HepG2 (cell line): ENCODE results near the gene JAK2.

Experiments used
- GPN1 ChIP-seq: sonication (generic); formaldehyde crosslinking; IDR thresholded peaks from 2 replicates; pipeline ENCODE4 v1.5.1; 2020; ENCODE audit warnings: missing genetic modification reagents, borderline replicate concordance
- LCORL ChIP-seq, 2 experiments: fragments of 450-650 bp in 1 of 2; sonication (generic) in 1 of 2; formaldehyde crosslinking in 1 of 2; IDR thresholded peaks; 2 replicates each; pipeline versions ENCODE4 v1.5.0 to v1.6.1; 2017 to 2020; ENCODE audit warnings: antibody characterized with exemption in 1 of 2, missing genetic modification reagents in 1 of 2
- MXI1 ChIP-seq: IDR thresholded peaks from 3 replicates; pipeline ENCODE4 v1.6.1; 2012; ENCODE audit warnings: low read depth, low read length, inconsistent platforms, borderline replicate concordance
- RAD21 ChIP-seq: fragments of 450-650 bp; formaldehyde crosslinking; IDR thresholded peaks from 2 replicates; pipeline ENCODE4 v1.5.0; 2020; ENCODE audit warnings: mild to moderate bottlenecking
- ZNF121 ChIP-seq: sonication (generic); formaldehyde crosslinking; IDR thresholded peaks from 2 replicates; pipeline ENCODE4 v1.5.0; 2020; ENCODE audit warnings: mild to moderate bottlenecking, missing genetic modification reagents
- ZNF331 ChIP-seq: sonication (generic); formaldehyde crosslinking; IDR thresholded peaks from 2 replicates; pipeline ENCODE4 v1.4.0; 2020; ENCODE audit warnings: missing genetic modification reagents
- ZNF597 ChIP-seq: sonication (generic); formaldehyde crosslinking; IDR thresholded peaks from 2 replicates; pipeline ENCODE4 v1.5.0; 2020; ENCODE audit warnings: missing genetic modification reagents
- ZNF777 ChIP-seq: sonication (generic); formaldehyde crosslinking; IDR thresholded peaks from 2 replicates; pipeline ENCODE4 v1.4.0; 2020; ENCODE audit warnings: missing genetic modification reagents
- ZSCAN25 ChIP-seq: sonication (generic); formaldehyde crosslinking; IDR thresholded peaks from 2 replicates; pipeline ENCODE4 v1.8.0; 2022; ENCODE audit warnings: mild to moderate bottlenecking, missing genetic modification reagents

- no peak for TF ChIP-seq ZSCAN25
- no peak for TF ChIP-seq LCORL (IDR thresholded peaks at IDR 0.05)
- TF ChIP-seq LCORL (CRISPR knock-in tag; IDR thresholded peaks at IDR 0.05), result no peak
- no peak for TF ChIP-seq ZNF331 (CRISPR knock-in tag)
- no peak for TF ChIP-seq ZNF121
- TF ChIP-seq GPN1 (CRISPR knock-in tag), result no peak
- no peak for TF ChIP-seq ZNF777 (CRISPR knock-in tag)
- TF ChIP-seq MXI1, result no peak
- TF ChIP-seq RAD21 (CRISPR knock-in tag), result no peak
- no peak for TF ChIP-seq ZNF597 (CRISPR knock-in tag)
Measured at GRCh38 chr9:4955836-4956235, 29.2 kb upstream of the JAK2 start.
